Endometrial microvascular endothelial cells (primary cell): ENCODE data around the gene SPDYE2B. TPM values are rescaled to one million over a fixed set of nuclear protein-coding genes. Genes with fewer than 3 reads are reported as not detected.
"Not testable (repeated sequence)": the region's sequence is repeated elsewhere in the genome, so short reads cannot be mapped to it uniquely, and the experiment has no call there.

Experiments used
- in situ Hi-C: cut with HindIII; loops from 2 replicates; pipeline ENCODE4 v1.10.0; 2017; ENCODE audit warnings: low sequenced_read_pairs, low pct_unique_long_range_greater_than_20kb; ENCODE audit errors: inconsistent ontology term
- total RNA-seq: library from RNA; depleted of rRNA; stranded (reverse); fragments of >200 nt; gene quantifications from one replicate; pipeline ENCODE4 v1.2.3, GENCODE V29; 2015; ENCODE audit errors: inconsistent ontology term

SPDYE2B gene
- total RNA-seq, 1 donor from 2014 or later, result not detected

GRCh38 chr7:102695033-102695552, 45.0 kb downstream of the SPDYE2B start:
- in situ Hi-C loops, result not testable (repeated sequence)

DNA sequence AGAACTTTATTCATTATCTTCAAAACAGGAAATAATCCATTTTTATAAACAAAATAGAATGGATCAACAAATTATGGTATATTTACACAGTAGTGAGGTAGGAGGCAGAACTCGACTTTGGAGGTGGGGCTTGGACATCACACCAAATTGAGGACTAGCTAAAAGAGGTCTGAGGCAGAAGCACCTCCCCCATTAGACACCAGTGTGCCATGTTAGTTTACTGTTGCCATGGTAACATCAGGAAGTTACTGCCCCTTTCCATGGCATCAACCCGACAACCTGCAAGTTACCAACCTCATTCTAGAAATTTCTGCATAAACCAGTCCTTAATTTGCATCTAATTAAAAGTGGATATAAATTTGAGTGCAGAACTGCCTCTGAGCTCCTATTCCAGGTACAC, 45.9 kb downstream of the SPDYE2B start:
- in situ Hi-C loops, result not testable (repeated sequence)

DNA sequence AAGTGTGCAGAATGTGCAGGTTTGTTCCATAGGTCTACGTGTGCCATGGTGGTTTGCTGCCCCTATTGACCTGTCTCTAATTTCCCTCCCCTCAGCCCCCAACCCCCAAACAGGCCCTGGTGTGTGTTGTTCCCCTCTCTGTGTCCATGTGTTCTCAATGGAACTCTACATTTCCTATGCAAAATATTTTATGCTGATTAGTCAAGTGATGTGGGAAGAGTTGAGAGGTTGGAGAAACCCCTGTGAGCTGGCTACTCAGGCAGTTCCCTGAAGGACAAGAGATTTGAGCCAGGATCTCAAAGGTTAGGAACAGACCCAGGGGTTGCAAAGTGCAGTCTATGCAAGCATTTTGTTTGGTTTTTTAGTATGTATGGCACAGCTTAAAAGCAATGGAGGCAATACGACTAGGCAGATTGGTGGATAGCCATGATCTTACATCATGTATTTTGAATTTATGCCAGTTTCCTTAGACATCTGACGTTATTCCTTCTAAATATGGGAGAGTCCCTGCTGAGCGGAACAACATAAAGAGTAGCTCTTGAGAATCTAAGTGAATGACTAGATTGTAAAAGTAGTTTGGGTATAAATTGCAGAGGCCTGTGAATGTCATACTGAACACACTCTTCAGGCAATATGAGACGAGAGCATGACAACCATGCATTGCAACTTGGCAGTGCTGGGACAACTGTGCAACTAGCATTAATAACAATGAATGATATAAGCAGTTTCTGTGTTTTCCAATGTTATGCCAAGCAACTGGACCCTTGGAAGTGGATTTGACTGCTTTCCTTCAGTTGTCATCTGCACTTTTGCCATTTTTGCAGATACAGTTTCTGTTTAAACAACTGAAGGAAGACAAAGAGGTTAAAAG, 47.8 kb downstream of the SPDYE2B start:
- in situ Hi-C loops, result not testable (repeated sequence)

DNA sequence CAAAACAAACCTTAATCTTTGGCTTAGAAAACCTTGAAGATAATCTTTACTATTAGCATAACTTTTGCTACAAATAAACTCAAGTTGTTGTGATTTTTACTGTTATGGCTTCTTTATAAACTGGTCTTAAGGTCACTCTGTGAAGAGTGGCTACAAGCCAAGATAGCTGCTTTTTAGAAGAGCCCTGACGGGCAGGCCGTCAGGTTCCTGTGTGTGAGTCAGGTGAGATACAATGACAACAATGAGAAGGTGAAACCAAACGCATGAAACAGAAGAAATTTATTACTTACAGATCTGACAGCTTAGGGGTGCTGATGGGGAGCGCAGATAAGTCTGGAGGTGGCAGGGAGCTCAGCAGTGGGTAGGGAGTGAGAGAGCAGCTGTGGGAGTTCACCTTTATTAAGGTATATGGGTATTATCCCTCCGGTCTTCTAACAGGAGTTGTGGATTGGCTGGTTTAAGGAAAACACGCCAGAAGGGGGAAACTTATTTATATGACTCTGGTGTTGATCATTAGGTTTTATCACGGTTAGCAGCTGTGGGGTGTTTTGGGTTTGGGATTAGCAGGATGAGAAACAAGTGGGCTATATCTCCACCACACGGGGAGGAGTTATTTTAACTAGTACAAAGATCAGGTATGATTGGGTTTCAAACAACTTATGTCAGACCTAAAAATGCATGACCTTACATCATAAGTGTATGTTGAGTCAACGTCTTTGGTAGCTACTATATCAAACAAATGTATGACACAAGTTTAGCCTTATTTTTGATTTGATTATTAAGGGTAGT, 49.0 kb downstream of the SPDYE2B start:
- in situ Hi-C loops, result not testable (repeated sequence)

Other genes starting within 250 kb of the SPDYE2B start
- 65.0 TPM for gene ORAI2, start 216.7 kb upstream of the SPDYE2B start, total RNA-seq
- 12.8 TPM for gene ALKBH4, start 185.5 kb upstream of the SPDYE2B start, total RNA-seq
- gene LRWD1, start 185.3 kb upstream of the SPDYE2B start, total RNA-seq, result 11.9 TPM
- 7.4 TPM for gene POLR2J, start 171.4 kb upstream of the SPDYE2B start, total RNA-seq
- 2.7 TPM for gene RASA4B, start 132.5 kb upstream of the SPDYE2B start, total RNA-seq
- not detected for gene UPK3BL2, start 106.6 kb upstream of the SPDYE2B start, total RNA-seq
- gene SPDYE2, start 99.1 kb upstream of the SPDYE2B start, total RNA-seq, result not detected
- gene POLR2J3, start 77.7 kb upstream of the SPDYE2B start, total RNA-seq, result 14.7 TPM
- gene RASA4, start 33.6 kb upstream of the SPDYE2B start, total RNA-seq, result 6.9 TPM
- 38.5 TPM for gene UPK3BL1, start 7.5 kb upstream of the SPDYE2B start, total RNA-seq
- 2.0 TPM for gene POLR2J2, start 21.3 kb downstream of the SPDYE2B start, total RNA-seq
- gene FAM185A, start 98.7 kb downstream of the SPDYE2B start, total RNA-seq, result 14.2 TPM